ENCODE data around the gene HMCN1.

HMCN1 gene

GRCh38 chr1:186234976-186235686 lies 500.9 kb downstream of the HMCN1 start:
- no peak for DNase-seq
- H3K9me3 Mint-ChIP-seq = no peaks in the 10 kb centered on the region
- no peaks in the 10 kb centered on the region for H3K4me1 Mint-ChIP-seq
- no peak overlapping the region for H3K27ac Mint-ChIP-seq
- ATAC-seq (replicated peaks) = no peak
- H3K4me3 Mint-ChIP-seq = no peak overlapping the region
- no peaks in the 10 kb centered on the region for H3K36me3 Mint-ChIP-seq
- peaks cover 5 to 11% of the 10 kb centered on the region in 2 donors for H3K27me3 Mint-ChIP-seq

GRCh38 chr1:186235696-186236095 lies 501.5 kb downstream of the HMCN1 start:
- H3K27me3 Mint-ChIP-seq = peaks cover 5 to 11% of the 10 kb centered on the region in 2 donors
- no peaks in the 10 kb centered on the region for H3K9me3 Mint-ChIP-seq
- H3K27ac Mint-ChIP-seq = no peak overlapping the region
- H3K4me1 Mint-ChIP-seq = no peaks in the 10 kb centered on the region
- no peak for ATAC-seq (replicated peaks)
- H3K4me3 Mint-ChIP-seq = no peak overlapping the region
- H3K36me3 Mint-ChIP-seq = no peaks in the 10 kb centered on the region
- no peak for DNase-seq

DNA sequence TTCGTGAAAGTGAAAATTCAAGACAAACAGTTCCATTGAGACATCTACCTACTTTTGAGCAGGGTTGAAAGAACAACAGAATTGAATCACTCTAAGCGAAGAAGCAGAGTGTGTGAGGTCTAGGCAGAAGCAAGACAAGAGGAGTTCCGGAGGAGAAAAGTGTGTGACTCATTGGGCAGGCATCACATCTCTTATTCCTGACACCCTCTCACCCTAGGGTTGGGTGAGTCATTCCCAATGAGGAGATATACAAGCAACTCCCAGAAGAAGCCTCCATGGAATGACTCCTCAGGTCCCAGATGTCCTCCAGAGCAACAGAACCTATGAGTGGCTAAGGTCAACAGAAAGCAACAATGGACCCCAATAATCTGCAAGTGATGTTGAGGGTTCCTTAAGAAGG lies 502.7 kb downstream of the HMCN1 start:
- Mint-ChIP-seq H3K27ac (no peak overlapping the region), H3K36me3 (no peaks in the 10 kb centered on the region), H3K9me3 (no peaks in the 10 kb centered on the region), H3K4me3 (no peak overlapping the region), H3K4me1 (no peaks in the 10 kb centered on the region), H3K27me3 (peaks cover 5 to 11% of the 10 kb centered on the region in 2 donors)
- ATAC-seq (replicated peaks) = no peak
- DNase-seq = no peak

- Mint-ChIP-seq H3K4me3 (no peak overlapping the region), H3K4me1 (no peaks in the 10 kb centered on the region), H3K9me3 (no peaks in the 10 kb centered on the region), H3K27me3 (peaks cover 5% of the 10 kb centered on the region in 2 donors), H3K27ac (no peak overlapping the region), H3K36me3 (no peaks in the 10 kb centered on the region)
- no peak for DNase-seq
- ATAC-seq (replicated peaks) = no peak
These were observed 505.0 kb downstream of the HMCN1 start for GRCh38 chr1:186239171-186239570.

DNA sequence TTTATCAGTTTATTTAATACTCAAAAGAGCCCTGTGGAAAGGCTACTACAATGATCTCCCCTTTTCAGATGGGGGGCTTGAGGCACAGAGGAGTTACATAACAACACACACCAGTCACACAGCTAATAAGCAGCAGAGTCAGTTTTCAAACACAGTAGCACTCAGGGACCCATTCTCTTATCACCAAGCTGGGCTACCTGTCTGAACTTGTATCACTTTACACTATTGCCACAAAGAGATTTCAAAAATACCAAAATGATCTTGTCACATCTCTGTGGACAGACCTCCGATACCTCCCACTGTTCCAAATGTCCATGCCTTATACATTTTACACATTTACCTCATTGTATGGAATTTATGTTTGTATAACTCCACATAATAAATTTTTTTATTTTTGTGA lies 506.2 kb downstream of the HMCN1 start:
- no peaks in the 10 kb centered on the region for H3K9me3 Mint-ChIP-seq
- ATAC-seq (replicated peaks) (no peak), DNase-seq (no peak)
- H3K27ac Mint-ChIP-seq = no peak overlapping the region
- H3K27me3 Mint-ChIP-seq = peaks cover 5% of the 10 kb centered on the region in 2 donors
- H3K36me3 Mint-ChIP-seq = no peaks in the 10 kb centered on the region
- no peak overlapping the region for H3K4me3 Mint-ChIP-seq
- no peaks in the 10 kb centered on the region for H3K4me1 Mint-ChIP-seq

Data from stimulated activated naive B cell treated with anti-CD40 and anti-IgM and Interleukin-4, amounts not matched to agents 10 μg/mL and 1 μg/mL and 100 μg/mL, for 72 hours (primary cell).